Hypothalamus (tissue), 51 donors: Measurements from ENCODE around the gene TRHDE.
"Not testable (repeated sequence)": the region's sequence is repeated elsewhere in the genome, so short reads cannot be mapped to it uniquely, and the experiment has no call there.

Experiments
- DNase-seq, 51 donors: peaks; one replicate each; lab custom pipeline; 2025; lab: John Stamatoyannopoulos, UW

The TRHDE gene

GRCh38 chr12:72499244-72499643 is 227.1 kb downstream of the TRHDE start:
- DNase-seq = no peak

- DNase-seq = no peak
Measured at GRCh38 chr12:72502546-72502945, 230.4 kb downstream of the TRHDE start.

- no peak for DNase-seq
Measured at GRCh38 chr12:72505227-72505626, 233.1 kb downstream of the TRHDE start.

- no peak for DNase-seq
Measured at GRCh38 chr12:72509891-72510290, 237.7 kb downstream of the TRHDE start.

DNA sequence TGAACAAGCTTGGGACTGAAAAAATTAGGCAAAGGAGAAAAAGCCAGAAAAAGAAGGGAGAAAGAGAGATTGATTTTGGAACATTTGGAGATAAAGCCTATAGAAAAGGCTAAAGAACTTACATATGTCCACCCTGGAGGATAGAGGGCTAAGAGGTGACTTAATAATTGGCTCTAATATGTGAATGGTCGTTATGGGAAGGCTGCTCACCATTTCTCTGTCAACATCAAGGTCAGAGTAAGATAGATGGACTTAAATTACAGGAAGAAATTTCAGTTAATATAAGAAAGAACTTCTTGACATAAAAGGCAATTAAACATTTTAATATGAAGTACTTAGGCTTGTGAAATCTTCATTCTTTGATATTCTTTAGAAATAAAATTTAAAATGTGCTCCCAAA is 238.6 kb downstream of the TRHDE start:
- DNase-seq = no peak

- no peak for DNase-seq
Measured at GRCh38 chr12:72511498-72511897, 239.3 kb downstream of the TRHDE start.

- no peak for DNase-seq
Measured at GRCh38 chr12:72511906-72512305, 239.7 kb downstream of the TRHDE start.

GRCh38 chr12:72520044-72520678 is 248.0 kb downstream of the TRHDE start:
- DNase-seq = not testable (repeated sequence)

DNA sequence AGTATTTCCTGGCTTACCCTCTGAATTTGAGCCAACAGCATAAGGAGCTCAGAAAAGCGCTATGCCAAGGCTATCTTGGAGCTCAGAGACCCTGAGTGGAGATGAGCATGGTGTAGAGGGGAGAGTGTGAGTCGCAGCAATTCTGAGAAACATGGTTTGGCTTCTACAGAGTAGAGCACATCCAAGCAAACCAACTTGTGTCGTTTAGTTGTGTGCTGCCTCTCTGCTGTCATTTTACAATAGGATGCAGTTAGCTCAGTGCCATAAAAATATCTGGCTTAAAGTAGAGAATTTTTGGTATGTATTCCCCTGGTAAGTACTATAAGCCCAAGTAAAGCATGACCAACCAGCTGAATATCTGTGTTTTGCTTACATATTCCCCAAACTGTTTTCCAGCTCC is 249.2 kb downstream of the TRHDE start:
- no peak for DNase-seq

DNA sequence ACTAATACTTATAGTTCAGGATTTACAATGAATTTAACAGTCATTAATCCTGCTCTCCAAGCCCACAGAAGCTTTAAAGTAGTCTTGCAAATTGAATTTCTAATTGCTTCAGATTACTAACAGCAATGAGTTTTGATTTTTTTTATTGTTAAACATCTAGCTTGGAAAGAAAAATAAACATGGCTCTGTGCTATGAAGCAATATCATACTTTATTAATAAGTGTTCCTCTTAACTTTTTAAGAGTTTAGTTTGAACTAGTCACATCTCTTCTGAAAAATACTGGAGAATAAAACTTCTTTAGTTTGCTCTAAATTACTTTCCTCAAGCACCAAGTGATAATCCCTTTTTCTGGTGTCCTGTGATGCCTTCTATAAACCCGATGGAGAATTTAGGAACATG is 250.2 kb downstream of the TRHDE start:
- DNase-seq = no peak

GRCh38 chr12:72523754-72524153 is 251.6 kb downstream of the TRHDE start:
- DNase-seq = no peak

DNA sequence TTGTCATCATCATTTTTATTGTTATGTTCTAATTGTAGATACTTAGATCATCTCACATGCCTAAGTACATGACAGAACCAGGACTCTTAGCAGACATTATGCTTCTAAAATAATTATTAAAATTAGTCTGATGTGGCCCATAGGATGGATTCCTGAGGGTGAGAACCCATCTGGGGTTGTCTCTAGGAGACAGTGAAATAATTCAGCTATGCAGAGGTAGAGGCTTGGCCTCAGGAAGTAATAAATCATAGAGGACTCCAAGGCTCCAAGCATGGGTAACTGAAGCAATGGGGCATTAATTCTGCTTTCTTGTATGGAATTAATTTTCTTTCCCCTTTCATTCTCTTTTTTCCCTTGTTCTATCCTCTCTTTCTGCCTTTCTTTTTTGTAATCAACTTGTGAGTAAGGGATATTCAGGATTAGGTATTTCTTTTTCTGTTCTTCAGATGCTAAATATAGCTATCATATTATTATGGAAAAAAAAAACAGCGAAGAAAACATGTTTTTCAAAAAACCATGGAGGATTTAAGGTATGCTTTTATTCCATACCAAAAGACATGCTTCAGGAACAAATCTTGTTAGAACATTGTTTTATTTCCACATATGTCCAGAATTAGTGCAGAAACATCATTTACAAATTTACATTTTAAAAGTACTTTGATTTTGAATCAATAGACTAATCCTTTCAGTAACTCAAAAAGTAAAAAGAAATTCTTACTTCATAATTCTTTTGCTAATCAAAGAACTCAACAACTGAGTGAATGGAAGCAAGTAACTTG is 263.2 kb downstream of the TRHDE start:
- DNase-seq = no peak

- no peak for DNase-seq
Measured at GRCh38 chr12:72540811-72541210, 268.6 kb downstream of the TRHDE start.

- no peak for DNase-seq
Measured at GRCh38 chr12:72543777-72544467, 271.8 kb downstream of the TRHDE start.

GRCh38 chr12:72546106-72546505 is 273.9 kb downstream of the TRHDE start:
- no peak for DNase-seq

GRCh38 chr12:72547573-72547972 is 275.4 kb downstream of the TRHDE start:
- DNase-seq = no peak

GRCh38 chr12:72549184-72549583 is 277.0 kb downstream of the TRHDE start:
- DNase-seq = no peak

GRCh38 chr12:72560003-72560769 is 288.0 kb downstream of the TRHDE start:
- no peak for DNase-seq

GRCh38 chr12:72570601-72571000 is 298.4 kb downstream of the TRHDE start:
- DNase-seq = peak in 2 of 51 donors; percentile 0 to 8

DNA sequence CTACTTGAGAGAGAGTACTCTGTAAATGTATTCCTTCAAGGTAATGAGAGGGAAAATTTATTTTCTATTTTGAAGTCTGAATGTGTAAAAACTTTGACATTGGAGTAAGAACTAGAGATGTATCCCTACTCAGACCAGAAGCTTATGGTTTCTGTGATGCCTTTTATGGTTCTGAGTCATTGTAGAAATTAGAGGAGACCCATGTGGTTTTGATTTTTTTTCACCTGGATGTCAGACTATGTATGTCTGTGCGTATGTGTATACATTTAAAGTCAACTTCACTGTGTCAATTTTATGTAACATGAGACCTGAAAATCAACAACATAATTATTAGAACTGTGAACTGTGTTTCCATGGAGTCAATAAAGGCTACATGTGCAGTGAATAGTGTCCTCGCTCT is 302.0 kb downstream of the TRHDE start:
- DNase-seq = no peak

DNA sequence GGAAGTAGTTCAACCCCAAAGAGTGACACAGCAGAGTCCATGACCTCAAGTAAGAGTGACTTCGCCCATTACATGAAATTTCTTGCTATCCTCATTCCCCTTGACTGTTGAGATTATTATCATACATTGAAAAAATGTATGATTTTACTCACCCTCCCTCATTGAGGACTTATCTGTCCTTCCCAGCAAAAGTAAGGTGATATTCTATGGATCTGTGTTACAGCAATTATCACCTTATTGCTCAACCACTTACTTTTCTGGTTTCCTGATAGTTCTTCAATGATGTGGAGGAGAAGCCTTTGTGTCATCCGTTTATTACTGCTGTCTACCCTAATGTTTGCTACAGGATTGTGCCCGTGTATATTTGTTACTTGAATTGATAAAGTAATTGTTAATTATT is 306.2 kb downstream of the TRHDE start:
- no peak for DNase-seq
